HEK293 (cell line): Measurements from ENCODE around the gene ADAMTSL4.
A peak's percentile ranks its signal among the peaks of the same experiment; 100 is the strongest.

Experiments
- CTCF ChIA-PET: fragments of 350-600 bp; formaldehyde crosslinking; extraction: SDS; loops from one replicate; lab custom pipeline; 2021; ENCODE audit warnings: antibody characterized with exemption; lab: Yijun Ruan, JAX
- POLR2A ChIA-PET: fragments of 300-600 bp; formaldehyde crosslinking; extraction: SDS; loops from one replicate; lab custom pipeline; 2020; ENCODE audit warnings: antibody characterized with exemption, inconsistent platforms; lab: Yijun Ruan, JAX
- H3K27ac ChIP-seq: fragments of 200-500 bp; sonication (Bioruptor generic); 2 replicates; pipeline ENCODE4 v1.5.1; 2014; ENCODE audit warnings: low read depth, low read length, control low read depth, inconsistent platforms; ENCODE audit errors: extremely low read depth
- H3K36me3 ChIP-seq, 2 experiments: fragments of 200-500 bp in 1 of 2; sonication (Bioruptor generic) in 1 of 2; 1 replicate in 1 of 2; 2 replicates in 1 of 2; pipeline ENCODE4 v1.5.1; 2014 to 2017; ENCODE audit warnings: inconsistent platforms in 2 of 2, low read length in 2 of 2; ENCODE audit not compliant: control insufficient read depth in 2 of 2, insufficient read depth in 1 of 2
- H3K4me1 ChIP-seq: fragments of 200-500 bp; sonication (Bioruptor generic); 2 replicates; pipeline ENCODE4 v1.5.1; 2014; ENCODE audit warnings: mild to moderate bottlenecking, low read length, inconsistent platforms; ENCODE audit not compliant: control insufficient read depth, insufficient read depth
- H3K4me3 ChIP-seq: 2 replicates; pipeline ENCODE4 v1.5.1; 2011; ENCODE audit warnings: low read depth, mild to moderate bottlenecking, control low read depth, low read length, moderate library complexity
- H3K9me3 ChIP-seq: fragments of 200-500 bp; sonication (Bioruptor generic); 2 replicates; pipeline ENCODE4 v1.5.1; 2014; ENCODE audit warnings: low read depth, low read length, inconsistent platforms; ENCODE audit not compliant: control insufficient read depth, insufficient read depth
- HOXD13 ChIP-seq: sonication (generic); formaldehyde crosslinking; IDR thresholded peaks from 2 replicates; pipeline ENCODE4 v1.8.0; 2022; ENCODE audit warnings: missing genetic modification reagents, borderline replicate concordance
- ZFP37 ChIP-seq: fragments of 450-650 bp; formaldehyde crosslinking; IDR thresholded peaks from 2 replicates; pipeline ENCODE4 v1.5.1; 2016; ENCODE audit warnings: missing biosample characterization, missing genetic modification characterization
- ZNF2 ChIP-seq: fragments of 450-650 bp; formaldehyde crosslinking; IDR thresholded peaks from 2 replicates; pipeline ENCODE4 v1.5.1; 2016; ENCODE audit warnings: missing biosample characterization, missing genetic modification characterization
- ZNF214 ChIP-seq: fragments of 450-650 bp; formaldehyde crosslinking; IDR thresholded peaks from 2 replicates; pipeline ENCODE4 v1.5.1; 2017; ENCODE audit warnings: missing biosample characterization, mild to moderate bottlenecking, missing genetic modification characterization, borderline replicate concordance
- ZNF335 ChIP-seq: fragments of 450-650 bp; formaldehyde crosslinking; conservative IDR thresholded peaks from 2 replicates; pipeline ENCODE4 v1.5.1; 2016; ENCODE audit warnings: missing biosample characterization, missing genetic modification characterization
- ZNF366 ChIP-seq: fragments of 450-650 bp; formaldehyde crosslinking; conservative IDR thresholded peaks from 2 replicates; pipeline ENCODE4 v1.5.1; 2016; ENCODE audit warnings: missing biosample characterization, missing genetic modification characterization
- ZNF629 ChIP-seq: fragments of 450-650 bp; formaldehyde crosslinking; IDR thresholded peaks from 2 replicates; pipeline ENCODE4 v1.5.1; 2017; ENCODE audit warnings: missing biosample characterization, missing genetic modification characterization
- ZNF670 ChIP-seq: fragments of 450-650 bp; formaldehyde crosslinking; IDR thresholded peaks from 2 replicates; pipeline ENCODE4 v1.5.1; 2016; ENCODE audit warnings: missing biosample characterization, missing genetic modification characterization, low read depth
- ZNF768 ChIP-seq: fragments of 450-650 bp; formaldehyde crosslinking; IDR thresholded peaks from 2 replicates; pipeline ENCODE4 v1.5.1; 2018; ENCODE audit warnings: missing biosample characterization, mild to moderate bottlenecking, missing genetic modification characterization
- ZNF792 ChIP-seq: fragments of 450-650 bp; formaldehyde crosslinking; IDR thresholded peaks from 2 replicates; pipeline ENCODE4 v1.5.1; 2016; ENCODE audit warnings: missing biosample characterization, missing genetic modification characterization
- ZNF837 ChIP-seq: fragments of 450-650 bp; formaldehyde crosslinking; IDR thresholded peaks from 2 replicates; pipeline ENCODE4 v1.5.1; 2016; ENCODE audit warnings: missing biosample characterization, missing genetic modification characterization
- TF ChIP-seq, protein P1 (sequence below): fragments of 450-650 bp; formaldehyde crosslinking; IDR thresholded peaks from 2 replicates; pipeline ENCODE4 v1.5.1; 2016; ENCODE audit warnings: missing biosample characterization, missing genetic modification characterization
- TF ChIP-seq, protein P2 (sequence below): fragments of 450-650 bp; formaldehyde crosslinking; IDR thresholded peaks from 2 replicates; pipeline ENCODE4 v1.5.1; 2017; ENCODE audit warnings: missing biosample characterization, missing genetic modification characterization
- TF ChIP-seq, protein P3 (sequence below): fragments of 450-650 bp; formaldehyde crosslinking; IDR thresholded peaks from 2 replicates; pipeline ENCODE4 v1.5.1; 2016; ENCODE audit warnings: missing biosample characterization, missing genetic modification characterization, low read depth

Gene ADAMTSL4

DNA sequence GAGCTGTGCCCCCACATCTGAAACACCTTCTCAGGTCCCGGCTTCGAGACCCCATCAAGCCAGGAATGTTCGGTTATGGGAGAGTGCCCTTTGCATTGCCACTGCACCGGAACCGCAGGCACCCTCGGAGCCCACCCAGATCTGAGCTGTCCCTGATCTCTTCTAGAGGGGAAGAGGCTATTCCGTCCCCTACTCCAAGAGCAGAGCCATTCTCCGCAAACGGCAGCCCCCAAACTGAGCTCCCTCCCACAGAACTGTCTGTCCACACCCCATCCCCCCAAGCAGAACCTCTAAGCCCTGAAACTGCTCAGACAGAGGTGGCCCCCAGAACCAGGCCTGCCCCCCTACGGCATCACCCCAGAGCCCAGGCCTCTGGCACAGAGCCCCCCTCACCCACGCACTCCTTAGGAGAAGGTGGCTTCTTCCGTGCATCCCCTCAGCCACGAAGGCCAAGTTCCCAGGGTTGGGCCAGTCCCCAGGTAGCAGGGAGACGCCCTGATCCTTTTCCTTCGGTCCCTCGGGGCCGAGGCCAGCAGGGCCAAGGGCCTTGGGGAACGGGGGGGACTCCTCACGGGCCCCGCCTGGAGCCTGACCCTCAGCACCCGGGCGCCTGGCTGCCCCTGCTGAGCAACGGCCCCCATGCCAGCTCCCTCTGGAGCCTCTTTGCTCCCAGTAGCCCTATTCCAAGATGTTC lies 4.3 kb downstream of the ADAMTSL4 start:
- POLR2A ChIA-PET, result interaction anchor here (1.6 kb wide), 1 partner anchor 25 kb away, joined by 4 read pairs; the partner anchor contains the start of gene MCL1
- no peaks in the 10 kb centered on the region for H3K9me3 ChIP-seq
- TF ChIP-seq, protein P1, sequence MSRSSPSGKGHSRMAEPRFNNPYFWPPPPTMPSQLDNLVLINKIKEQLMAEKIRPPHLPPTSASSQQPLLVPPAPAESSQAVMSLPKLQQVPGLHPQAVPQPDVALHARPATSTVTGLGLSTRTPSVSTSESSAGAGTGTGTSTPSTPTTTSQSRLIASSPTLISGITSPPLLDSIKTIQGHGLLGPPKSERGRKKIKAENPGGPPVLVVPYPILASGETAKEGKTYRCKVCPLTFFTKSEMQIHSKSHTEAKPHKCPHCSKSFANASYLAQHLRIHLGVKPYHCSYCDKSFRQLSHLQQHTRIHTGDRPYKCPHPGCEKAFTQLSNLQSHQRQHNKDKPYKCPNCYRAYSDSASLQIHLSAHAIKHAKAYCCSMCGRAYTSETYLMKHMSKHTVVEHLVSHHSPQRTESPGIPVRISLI (tag by site-specific recombination), result no peak
- TF ChIP-seq ZFP37, result no peak
- no peak for TF ChIP-seq ZNF2 (tag by site-specific recombination)
- TF ChIP-seq ZNF366, result no peak
- H3K4me3 ChIP-seq, result no peak overlapping the region
- no peak overlapping the region for H3K27ac ChIP-seq
- CTCF ChIA-PET, result no interaction called here
- H3K36me3 ChIP-seq, result peaks cover 0 to 6% of the 10 kb centered on the region in 2 experiments; a peak in 1 of 3 replicates
- H3K4me1 ChIP-seq, result no peaks in the 10 kb centered on the region

DNA sequence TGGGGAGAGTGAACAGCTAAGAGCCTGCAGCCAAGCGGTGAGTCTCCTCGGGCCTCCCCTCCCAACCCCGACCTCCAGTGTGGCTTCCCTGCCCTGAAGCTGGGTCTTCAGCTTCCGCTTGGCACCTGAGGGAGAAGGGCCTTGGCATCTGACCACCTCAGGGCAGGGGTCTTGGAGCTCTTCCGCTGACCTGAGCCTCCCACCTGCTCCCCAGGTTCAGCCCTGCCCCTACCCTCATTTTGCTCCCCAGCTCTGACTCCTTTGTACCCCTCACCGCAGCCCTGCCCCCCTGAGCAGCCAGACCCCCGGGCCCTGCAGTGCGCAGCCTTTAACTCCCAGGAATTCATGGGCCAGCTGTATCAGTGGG lies 4.9 kb downstream of the ADAMTSL4 start:
- TF ChIP-seq ZNF335 (tag by site-specific recombination), result no peak
- no peak for TF ChIP-seq ZNF670 (tag by site-specific recombination)
- no peak for TF ChIP-seq ZNF792 (tag by site-specific recombination)
- TF ChIP-seq ZNF214 (tag by site-specific recombination), result no peak
- Histone ChIP-seq H3K4me1 (no peaks in the 10 kb centered on the region), H3K27ac (no peak overlapping the region), H3K36me3 (peaks cover 0 to 6% of the 10 kb centered on the region in 2 experiments; a peak in 1 of 3 replicates), H3K9me3 (no peaks in the 10 kb centered on the region), H3K4me3 (no peak overlapping the region)
- ChIA-PET CTCF (no interaction called here), POLR2A (no interaction called here)

DNA sequence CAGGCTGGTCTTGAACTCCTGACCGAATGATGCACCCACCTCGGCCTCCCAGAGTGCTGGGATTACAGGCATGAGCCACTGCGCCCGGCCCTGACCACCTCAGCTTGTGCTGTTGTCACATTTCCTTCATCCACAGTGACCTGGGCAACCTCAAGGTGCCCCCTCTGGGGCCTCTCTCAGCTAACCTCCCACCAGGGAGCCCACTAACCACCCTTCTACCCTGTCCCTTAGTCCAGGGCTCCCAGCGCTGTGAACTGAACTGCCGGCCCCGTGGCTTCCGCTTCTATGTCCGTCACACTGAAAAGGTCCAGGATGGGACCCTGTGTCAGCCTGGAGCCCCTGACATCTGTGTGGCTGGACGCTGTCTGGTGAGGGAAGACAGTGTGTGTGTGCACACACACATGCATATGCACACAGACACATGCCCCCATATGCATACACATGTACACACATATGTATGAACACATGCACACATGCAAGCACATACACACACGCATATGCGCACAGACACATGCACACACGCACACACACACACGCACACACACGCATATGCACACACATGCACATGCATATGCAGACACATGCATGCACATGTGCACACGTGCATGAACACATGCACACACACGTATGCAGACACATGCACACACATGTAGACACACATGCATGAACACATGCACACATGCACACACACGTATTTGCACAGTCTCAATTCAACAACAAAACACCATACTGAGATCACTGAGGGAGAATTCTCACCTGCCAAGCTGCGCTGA lies 6.2 kb downstream of the ADAMTSL4 start:
- Histone ChIP-seq H3K4me1 (no peaks in the 10 kb centered on the region), H3K36me3 (peaks cover 0 to 6% of the 10 kb centered on the region in 2 experiments; a peak in 1 of 3 replicates), H3K27ac (no peak overlapping the region), H3K4me3 (no peak overlapping the region), H3K9me3 (no peaks in the 10 kb centered on the region)
- CTCF ChIA-PET, result interaction anchor here (0.6 to 1.0 kb wide), 2 partner anchors 10 to 284 kb away, joined by 3 read pairs; no protein-coding TSS in a partner anchor
- TF ChIP-seq, protein P2, sequence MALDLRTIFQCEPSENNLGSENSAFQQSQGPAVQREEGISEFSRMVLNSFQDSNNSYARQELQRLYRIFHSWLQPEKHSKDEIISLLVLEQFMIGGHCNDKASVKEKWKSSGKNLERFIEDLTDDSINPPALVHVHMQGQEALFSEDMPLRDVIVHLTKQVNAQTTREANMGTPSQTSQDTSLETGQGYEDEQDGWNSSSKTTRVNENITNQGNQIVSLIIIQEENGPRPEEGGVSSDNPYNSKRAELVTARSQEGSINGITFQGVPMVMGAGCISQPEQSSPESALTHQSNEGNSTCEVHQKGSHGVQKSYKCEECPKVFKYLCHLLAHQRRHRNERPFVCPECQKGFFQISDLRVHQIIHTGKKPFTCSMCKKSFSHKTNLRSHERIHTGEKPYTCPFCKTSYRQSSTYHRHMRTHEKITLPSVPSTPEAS (tag by site-specific recombination), result peak; percentile 89
- TF ChIP-seq HOXD13 (CRISPR knock-in tag), result no peak
- TF ChIP-seq, protein P3, sequence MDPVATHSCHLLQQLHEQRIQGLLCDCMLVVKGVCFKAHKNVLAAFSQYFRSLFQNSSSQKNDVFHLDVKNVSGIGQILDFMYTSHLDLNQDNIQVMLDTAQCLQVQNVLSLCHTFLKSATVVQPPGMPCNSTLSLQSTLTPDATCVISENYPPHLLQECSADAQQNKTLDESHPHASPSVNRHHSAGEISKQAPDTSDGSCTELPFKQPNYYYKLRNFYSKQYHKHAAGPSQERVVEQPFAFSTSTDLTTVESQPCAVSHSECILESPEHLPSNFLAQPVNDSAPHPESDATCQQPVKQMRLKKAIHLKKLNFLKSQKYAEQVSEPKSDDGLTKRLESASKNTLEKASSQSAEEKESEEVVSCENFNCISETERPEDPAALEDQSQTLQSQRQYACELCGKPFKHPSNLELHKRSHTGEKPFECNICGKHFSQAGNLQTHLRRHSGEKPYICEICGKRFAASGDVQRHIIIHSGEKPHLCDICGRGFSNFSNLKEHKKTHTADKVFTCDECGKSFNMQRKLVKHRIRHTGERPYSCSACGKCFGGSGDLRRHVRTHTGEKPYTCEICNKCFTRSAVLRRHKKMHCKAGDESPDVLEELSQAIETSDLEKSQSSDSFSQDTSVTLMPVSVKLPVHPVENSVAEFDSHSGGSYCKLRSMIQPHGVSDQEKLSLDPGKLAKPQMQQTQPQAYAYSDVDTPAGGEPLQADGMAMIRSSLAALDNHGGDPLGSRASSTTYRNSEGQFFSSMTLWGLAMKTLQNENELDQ (tag by site-specific recombination), result no peak
- TF ChIP-seq ZNF837 (tag by site-specific recombination), result no peak
- TF ChIP-seq ZNF629, result no peak
- no peak for TF ChIP-seq ZNF768 (tag by site-specific recombination)
- POLR2A ChIA-PET, result interaction anchor here (0.6 kb wide), 1 partner anchor 22 kb away, joined by 6 read pairs; no protein-coding TSS in a partner anchor
